HCT116 (cell line): ENCODE data around the gene NUMB. TPM values are rescaled to one million over a fixed set of nuclear protein-coding genes. Genes with fewer than 3 reads are reported as not detected.

Experiments
- ATAC-seq: fragments of 200-7000 bp; cut with Tn5 transposase; 2 replicates; pipeline ENCODE4 v1.9.1; 2020; ENCODE audit warnings: mild to moderate bottlenecking, moderate library complexity
- BruUV-seq: library from RNA; stranded (reverse); fragments of 400-500 nt; replicated peaks from 2 replicates; lab custom pipeline; 2021; lab: Mats Ljungman, UMichigan
- CTCF ChIA-PET: fragments of 300-600 bp; sonication (Branson Sonifier 250); formaldehyde crosslinking; loops from one replicate; lab custom pipeline; 2021; ENCODE audit warnings: antibody characterized with exemption; lab: Charles Lee
- POLR2A ChIA-PET: fragments of 300-600, 350-600 bp; sonication (Branson Sonifier 250); formaldehyde crosslinking; loops from one replicate; lab custom pipeline; 2021; ENCODE audit warnings: antibody characterized with exemption; lab: Charles Lee
- RAD21 ChIA-PET, 2 experiments: fragments of 300-600 bp; sonication (Branson Sonifier 250); formaldehyde crosslinking; loops; one replicate each; lab custom pipeline; 2023; ENCODE audit warnings: low total read pairs in 2 of 2; ENCODE audit not compliant: uncharacterized antibody in 2 of 2, unreplicated experiment in 2 of 2, low non-redundant PET in 1 of 2; lab: Charles Lee
- DNase-seq: peaks from one replicate; pipeline ENCODE4 v3.0.0-alpha.2; 2010; ENCODE audit warnings: low read depth, low spot score
- H2AFZ ChIP-seq: fragments of 200-600 bp; shearing (Covaris generic), sonication (generic); 2 replicates; pipeline ENCODE4 v1.6.1; 2017; ENCODE audit warnings: low read depth, mixed run types, mixed read lengths, antibody characterized with exemption, low read length; ENCODE audit not compliant: poor library complexity, severe bottlenecking
- H3K27ac ChIP-seq: 2 replicates; pipeline ENCODE4 v1.5.1; 2012; ENCODE audit warnings: low read depth, low read length
- H3K27me3 ChIP-seq: fragments of 200-600 bp; sonication (generic); 2 replicates; pipeline ENCODE4 v1.6.1; 2016; ENCODE audit warnings: mixed run types, low read length, mixed read lengths; ENCODE audit not compliant: insufficient read depth
- H3K36me3 ChIP-seq, 2 experiments: fragments of 200-500 bp in 1 of 2; fragments of 200-600 bp in 1 of 2; sonication (Bioruptor generic) in 1 of 2; sonication (generic) in 1 of 2; 2 replicates each; pipeline versions ENCODE4 v1.5.1 to v1.6.1; 2014 to 2016; ENCODE audit warnings: low read length in 2 of 2, inconsistent platforms in 1 of 2, mixed read lengths in 1 of 2, mixed run types in 1 of 2; ENCODE audit not compliant: insufficient read depth in 2 of 2, control insufficient read depth in 1 of 2
- H3K4me1 ChIP-seq, 2 experiments: fragments of 200-600 bp in 1 of 2; sonication (generic) in 1 of 2; 2 replicates each; pipeline versions ENCODE4 v1.5.1 to v1.6.1; 2012 to 2017; ENCODE audit warnings: low read length in 2 of 2, inconsistent platforms in 1 of 2, mild to moderate bottlenecking in 1 of 2, mixed read lengths in 1 of 2, mixed run types in 1 of 2, moderate library complexity in 1 of 2; ENCODE audit not compliant: insufficient read depth in 2 of 2, control insufficient read depth in 1 of 2
- H3K4me2 ChIP-seq: fragments of 200-600 bp; sonication (generic); 2 replicates; pipeline ENCODE4 v1.6.1; 2017; ENCODE audit warnings: mixed run types, low read length, mixed read lengths
- H3K4me3 ChIP-seq, 2 experiments: fragments of 200-600 bp in 1 of 2; sonication (generic) in 1 of 2; replicated peaks in 1 of 2; 2 replicates each; pipeline ENCODE4 v1.5.1; 2011 to 2016; ENCODE audit warnings: low read length in 2 of 2, control low read depth in 1 of 2, low read depth in 1 of 2, mild to moderate bottlenecking in 1 of 2, mixed read lengths in 1 of 2, mixed run types in 1 of 2
- H3K79me2 ChIP-seq: fragments of 200-600 bp; sonication (generic); 2 replicates; pipeline ENCODE4 v1.6.1; 2017; ENCODE audit warnings: mild to moderate bottlenecking, mixed run types, low read length, moderate library complexity, mixed read lengths; ENCODE audit not compliant: insufficient read depth
- H3K9ac ChIP-seq: fragments of 200-600 bp; sonication (generic); 2 replicates; pipeline ENCODE4 v1.6.1; 2016; ENCODE audit warnings: low read length, mixed read lengths
- H3K9me2 ChIP-seq: fragments of 200-600 bp; sonication (generic), shearing (Covaris generic); 2 replicates; pipeline ENCODE4 v1.6.1; 2017; ENCODE audit warnings: mixed run types, mild to moderate bottlenecking, moderate library complexity; ENCODE audit not compliant: insufficient read depth
- H3K9me3 ChIP-seq, 2 experiments: fragments of 200-500 bp in 1 of 2; fragments of 200-600 bp in 1 of 2; sonication (Bioruptor generic) in 1 of 2; sonication (generic) in 1 of 2; 2 replicates each; pipeline ENCODE4 v1.6.1; 2014 to 2017; ENCODE audit warnings: low read length in 2 of 2, mixed read lengths in 2 of 2, inconsistent platforms in 1 of 2, low read depth in 1 of 2, mild to moderate bottlenecking in 1 of 2, mixed run types in 1 of 2, moderate library complexity in 1 of 2; ENCODE audit not compliant: control insufficient read depth in 1 of 2, insufficient read depth in 1 of 2
- H4K20me1 ChIP-seq: fragments of 200-600 bp; sonication (generic), shearing (Covaris generic); 2 replicates; pipeline ENCODE4 v1.6.1; 2017; ENCODE audit warnings: mixed run types, mild to moderate bottlenecking, moderate library complexity; ENCODE audit not compliant: insufficient read depth
- ATF3 ChIP-seq: IDR thresholded peaks from 2 replicates; pipeline ENCODE4 v1.6.1; 2012
- CBX3 ChIP-seq: IDR thresholded peaks from 2 replicates; pipeline ENCODE4 v1.6.1; 2012; ENCODE audit warnings: low read depth
- CEBPB ChIP-seq: IDR thresholded peaks from 2 replicates; pipeline ENCODE4 v1.6.1; 2012; ENCODE audit warnings: low read depth
- CTCF ChIP-seq, 3 experiments: fragments of 200-600 bp in 1 of 3; sonication (generic) in 1 of 3; IDR thresholded peaks in 2 of 3; conservative IDR thresholded peaks in 1 of 3; 2 replicates each; pipeline ENCODE4 v1.5.1; 2012 to 2017; ENCODE audit warnings: low read depth in 2 of 3, low read length in 2 of 3, antibody characterized with exemption in 1 of 3, borderline replicate concordance in 1 of 3, control low read depth in 1 of 3, mild to moderate bottlenecking in 1 of 3, mixed read lengths in 1 of 3, mixed run types in 1 of 3, moderate library complexity in 1 of 3; ENCODE audit not compliant: insufficient read depth in 1 of 3
- EGR1 ChIP-seq: IDR thresholded peaks from 2 replicates; pipeline ENCODE4 v1.6.1; 2012; ENCODE audit warnings: low read depth
- ELF1 ChIP-seq: IDR thresholded peaks from 2 replicates; pipeline ENCODE4 v1.6.1; 2012; ENCODE audit warnings: low read depth, borderline replicate concordance
- EZH2 ChIP-seq: fragments of 200-600 bp; sonication (generic); IDR thresholded peaks from 2 replicates; pipeline ENCODE4 v1.6.1; 2017; ENCODE audit warnings: antibody characterized with exemption, mixed run types
- EZH2phosphoT487 ChIP-seq: fragments of 200-600 bp; IDR thresholded peaks from 2 replicates; pipeline ENCODE4 v1.6.1; 2018; ENCODE audit warnings: antibody characterized with exemption, borderline replicate concordance
- FOSL1 ChIP-seq: IDR thresholded peaks from 2 replicates; pipeline ENCODE4 v1.6.1; 2012; ENCODE audit warnings: low read depth
- JUND ChIP-seq: IDR thresholded peaks from 2 replicates; pipeline ENCODE4 v1.6.1; 2012
- POLR2AphosphoS5 ChIP-seq: IDR thresholded peaks from 2 replicates; pipeline ENCODE4 v1.6.1; 2011; ENCODE audit warnings: mild to moderate bottlenecking, low read depth, low read length, moderate library complexity
- REST ChIP-seq: IDR thresholded peaks from 2 replicates; pipeline ENCODE4 v1.6.1; 2012; ENCODE audit warnings: low read depth
- SIN3A ChIP-seq: IDR thresholded peaks from 2 replicates; pipeline ENCODE4 v1.6.1; 2012; ENCODE audit warnings: low read depth
- SP1 ChIP-seq: IDR thresholded peaks from 2 replicates; pipeline ENCODE4 v1.6.1; 2012; ENCODE audit warnings: low read depth
- SRF ChIP-seq: IDR thresholded peaks from 2 replicates; pipeline ENCODE4 v1.6.1; 2012; ENCODE audit warnings: low read depth
- TCF7L2 ChIP-seq: IDR thresholded peaks from 2 replicates; pipeline ENCODE4 v1.7.0; 2011; ENCODE audit warnings: borderline replicate concordance, inconsistent platforms; ENCODE audit not compliant: insufficient read depth, insufficient read length; ENCODE audit errors: extremely low read depth
- YY1 ChIP-seq: IDR thresholded peaks from 2 replicates; pipeline ENCODE4 v1.6.1; 2011; ENCODE audit warnings: low read length, low read depth, moderate library complexity, mild to moderate bottlenecking; ENCODE audit not compliant: insufficient replicate concordance; ENCODE audit errors: extremely low read depth
- ZBTB33 ChIP-seq: IDR thresholded peaks from 2 replicates; pipeline ENCODE4 v1.6.1; 2011; ENCODE audit warnings: mild to moderate bottlenecking, low read length, moderate library complexity; ENCODE audit not compliant: insufficient replicate concordance; ENCODE audit errors: extremely low read depth
- ZNF274 ChIP-seq: fragments of 200-500 bp; sonication (Bioruptor generic); IDR thresholded peaks from 2 replicates; pipeline ENCODE4 v1.6.1; 2014; ENCODE audit warnings: mild to moderate bottlenecking, low read depth, low read length, inconsistent platforms
- intact Hi-C: fragments of 100-400 bp; cut with micrococcal nuclease; formaldehyde crosslinking; loops from 2 replicates; pipeline ENCODE4 v1.10.0; 2022
- total RNA-seq: library from RNA; stranded (reverse); gene quantifications from one replicate; pipeline ENCODE4 v1.2.1, GENCODE V29; 2021; ENCODE audit not compliant: unreplicated experiment

The NUMB gene
- total RNA-seq, 1 experiment from 2014 or later = 43.0 TPM

- TF ChIP-seq YY1 = no peak
- TF ChIP-seq EGR1 = no peak
- TF ChIP-seq ZNF274 = no peak
These were observed 151.1 kb downstream of the NUMB start (continued) for GRCh38 chr14:73307261-73307660.

- H2AFZ ChIP-seq = no peak overlapping the region
- no peak for DNase-seq
- no peaks in the 10 kb centered on the region for H3K4me1 ChIP-seq
- no peak overlapping the region for H3K27ac ChIP-seq
- H3K9ac ChIP-seq = no peak overlapping the region
- no peaks in the 10 kb centered on the region for H3K79me2 ChIP-seq
- H3K27me3 ChIP-seq = no peaks in the 10 kb centered on the region
- H3K9me3 ChIP-seq = no peaks in the 10 kb centered on the region
- no peak overlapping the region for H3K4me3 ChIP-seq
- no peaks in the 10 kb centered on the region for H4K20me1 ChIP-seq
- intact Hi-C loops = no loop called here
- POLR2A ChIA-PET = no interaction called here
- no TSS peak for BruUV-seq
- no peak overlapping the region for H3K4me2 ChIP-seq
- TF ChIP-seq YY1 = no peak
- TF ChIP-seq ZBTB33 = no peak
- TF ChIP-seq CEBPB = no peak
- no peak for TF ChIP-seq FOSL1
- no peak for TF ChIP-seq EZH2
- no peak for TF ChIP-seq SRF
- TF ChIP-seq CBX3 = no peak
- no peak for TF ChIP-seq REST
- no peak for TF ChIP-seq TCF7L2
- no peak for TF ChIP-seq EZH2phosphoT487
- TF ChIP-seq SP1 = no peak
- TF ChIP-seq ZNF274 = no peak
- no peak for TF ChIP-seq JUND
- no peak for TF ChIP-seq SIN3A
- no peak for TF ChIP-seq ATF3
- TF ChIP-seq CTCF (IDR thresholded peaks at IDR 0.05 in 2 of 3, conservative IDR thresholded peaks at IDR 0.05 in 1 of 3; ENCODE audit: borderline replicate concordance in 1 of 3, insufficient read depth in 1 of 3, low read depth in 2 of 3, low read length in 2 of 3) = no peak
- no peak for TF ChIP-seq ELF1
- no peak for TF ChIP-seq POLR2AphosphoS5
- TF ChIP-seq, all 23 proteins: peak for 0
- H3K36me3 ChIP-seq = no peaks in the 10 kb centered on the region
- H3K9me2 ChIP-seq = no peaks in the 10 kb centered on the region
- ATAC-seq = no peak
- RAD21 ChIA-PET = no interaction called here
- CTCF ChIA-PET = interaction anchor here (3.7 kb wide), 1 partner anchor 10 kb away, joined by 18 read pairs; no protein-coding TSS in a partner anchor
These were observed 152.8 kb downstream of the NUMB start for GRCh38 chr14:73305499-73305898.
